ENCODE results near the gene PACRGL.
"Not testable (repeated sequence)": the region's sequence is repeated elsewhere in the genome, so short reads cannot be mapped to it uniquely, and the experiment has no call there.

Gene PACRGL

DNA sequence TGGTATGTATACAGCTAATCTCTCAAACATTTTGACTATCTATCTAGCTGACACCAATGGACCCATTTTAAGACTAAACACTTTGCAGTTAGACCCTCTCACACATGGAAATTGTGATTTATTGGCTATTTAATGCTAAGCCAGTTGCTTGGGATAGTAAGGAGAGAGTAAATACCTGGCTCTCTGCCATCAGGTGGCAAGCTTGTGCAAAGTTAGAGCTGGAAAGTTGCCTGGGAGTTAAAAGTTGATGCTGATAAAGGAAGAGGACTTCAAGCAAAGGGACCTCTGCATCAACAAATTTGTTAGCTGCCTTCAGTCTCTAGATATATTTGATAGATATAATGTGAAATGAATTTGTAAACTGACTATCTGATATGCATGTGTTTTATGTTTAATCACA lies 61.1 kb downstream of the PACRGL start:
- TF ChIP-seq, protein P1, sequence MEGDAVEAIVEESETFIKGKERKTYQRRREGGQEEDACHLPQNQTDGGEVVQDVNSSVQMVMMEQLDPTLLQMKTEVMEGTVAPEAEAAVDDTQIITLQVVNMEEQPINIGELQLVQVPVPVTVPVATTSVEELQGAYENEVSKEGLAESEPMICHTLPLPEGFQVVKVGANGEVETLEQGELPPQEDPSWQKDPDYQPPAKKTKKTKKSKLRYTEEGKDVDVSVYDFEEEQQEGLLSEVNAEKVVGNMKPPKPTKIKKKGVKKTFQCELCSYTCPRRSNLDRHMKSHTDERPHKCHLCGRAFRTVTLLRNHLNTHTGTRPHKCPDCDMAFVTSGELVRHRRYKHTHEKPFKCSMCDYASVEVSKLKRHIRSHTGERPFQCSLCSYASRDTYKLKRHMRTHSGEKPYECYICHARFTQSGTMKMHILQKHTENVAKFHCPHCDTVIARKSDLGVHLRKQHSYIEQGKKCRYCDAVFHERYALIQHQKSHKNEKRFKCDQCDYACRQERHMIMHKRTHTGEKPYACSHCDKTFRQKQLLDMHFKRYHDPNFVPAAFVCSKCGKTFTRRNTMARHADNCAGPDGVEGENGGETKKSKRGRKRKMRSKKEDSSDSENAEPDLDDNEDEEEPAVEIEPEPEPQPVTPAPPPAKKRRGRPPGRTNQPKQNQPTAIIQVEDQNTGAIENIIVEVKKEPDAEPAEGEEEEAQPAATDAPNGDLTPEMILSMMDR (IDR thresholded peaks at IDR 0.05; ENCODE audit: insufficient read depth, low read depth, low read length, missing control alignments): no peak
- H3K4me3 ChIP-seq (ENCODE audit: low read length): no peak overlapping the region
- DNase-seq (ENCODE audit: low read depth): peak; percentile 20

DNA sequence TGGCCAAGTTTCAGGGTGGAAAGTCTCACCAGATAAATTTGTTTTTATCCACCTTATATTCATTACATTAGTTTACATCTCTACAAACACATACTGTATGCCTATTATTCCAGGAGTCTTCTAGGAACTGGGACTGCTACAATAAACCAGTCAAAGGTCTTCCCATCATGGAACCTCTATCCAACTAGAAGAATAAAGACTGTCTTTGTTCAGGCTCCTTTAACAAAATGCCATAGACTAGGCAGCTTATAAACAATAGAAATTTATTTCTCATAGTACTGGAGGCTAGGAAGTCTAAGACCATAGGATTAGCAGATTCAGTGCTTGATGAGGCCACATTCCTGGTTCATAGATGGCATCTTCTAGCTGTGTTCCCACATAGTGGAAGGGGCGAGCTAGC lies 61.6 kb downstream of the PACRGL start:
- DNase-seq (ENCODE audit: low read depth): no peak
- TF ChIP-seq, protein P1 (IDR thresholded peaks at IDR 0.05; ENCODE audit: insufficient read depth, low read depth, low read length, missing control alignments): no peak
- H3K4me3 ChIP-seq (ENCODE audit: low read length): no peak overlapping the region

DNA sequence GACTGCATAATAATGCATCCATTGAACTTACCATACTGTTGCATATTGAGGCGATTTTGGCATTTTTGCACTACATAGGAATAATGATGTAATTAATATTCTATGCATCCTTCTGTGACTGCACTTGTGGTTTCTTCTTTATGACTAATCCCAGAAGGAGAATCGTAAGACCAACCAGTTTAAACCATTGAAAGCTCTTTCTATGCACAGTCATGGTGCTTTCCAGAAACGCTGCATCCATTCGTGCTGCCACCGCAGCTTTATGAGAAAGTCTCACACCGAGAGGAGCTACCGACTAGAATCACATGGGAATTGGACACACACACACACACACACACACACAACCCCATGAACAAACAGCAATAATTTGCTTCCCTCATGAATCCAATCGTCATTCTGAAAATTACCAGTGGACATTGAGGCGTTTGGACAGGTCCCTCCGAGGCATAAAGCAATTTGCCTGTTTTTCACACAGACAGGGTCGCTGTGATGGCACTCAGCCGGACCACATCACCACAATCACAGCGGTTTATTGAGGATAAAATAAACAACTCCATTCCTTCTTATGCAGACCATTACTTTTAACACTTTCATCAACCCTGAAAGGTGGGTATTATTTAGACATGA lies 64.2 kb downstream of the PACRGL start:
- TF ChIP-seq, protein P1 (IDR thresholded peaks at IDR 0.05; ENCODE audit: insufficient read depth, low read depth, low read length, missing control alignments): no peak
- H3K4me3 ChIP-seq (ENCODE audit: low read length): no peak overlapping the region
- DNase-seq (ENCODE audit: low read depth): peak; percentile 2

GRCh38 chr4:20773144-20773997 lies 73.1 kb downstream of the PACRGL start:
- DNase-seq (ENCODE audit: low read depth): peak; percentile 72

DNA sequence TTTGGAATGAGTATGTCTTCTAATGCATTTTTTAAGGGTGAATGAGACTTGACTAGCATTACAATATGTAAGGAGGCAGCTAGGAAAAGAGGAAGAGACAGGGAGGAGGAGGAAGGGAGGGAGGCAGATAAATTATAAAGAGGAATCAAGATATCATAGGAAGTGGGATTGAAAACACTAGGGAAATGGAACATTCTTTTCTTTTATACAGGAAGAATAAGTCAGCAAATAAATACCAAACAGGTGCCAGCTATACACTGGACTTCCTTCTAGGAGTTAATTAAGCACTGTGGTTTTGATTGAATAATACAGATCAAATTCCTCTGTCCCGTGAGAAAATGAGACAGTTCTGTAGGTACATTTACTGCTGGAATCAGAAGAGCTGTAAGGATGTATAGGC lies 78.6 kb downstream of the PACRGL start:
- DNase-seq (ENCODE audit: low read depth): no peak
- TF ChIP-seq, protein P1 (IDR thresholded peaks at IDR 0.05; ENCODE audit: insufficient read depth, low read depth, low read length, missing control alignments): no peak
- H3K4me3 ChIP-seq (ENCODE audit: low read length): no peak overlapping the region

More at GRCh38 chr4:20773144-20773997, 73.1 kb downstream of the PACRGL start:
- H3K4me3 ChIP-seq (ENCODE audit: low read length): no peak overlapping the region
- TF ChIP-seq, protein P1 (IDR thresholded peaks at IDR 0.05; ENCODE audit: insufficient read depth, low read depth, low read length, missing control alignments): peak; percentile 76

DNA sequence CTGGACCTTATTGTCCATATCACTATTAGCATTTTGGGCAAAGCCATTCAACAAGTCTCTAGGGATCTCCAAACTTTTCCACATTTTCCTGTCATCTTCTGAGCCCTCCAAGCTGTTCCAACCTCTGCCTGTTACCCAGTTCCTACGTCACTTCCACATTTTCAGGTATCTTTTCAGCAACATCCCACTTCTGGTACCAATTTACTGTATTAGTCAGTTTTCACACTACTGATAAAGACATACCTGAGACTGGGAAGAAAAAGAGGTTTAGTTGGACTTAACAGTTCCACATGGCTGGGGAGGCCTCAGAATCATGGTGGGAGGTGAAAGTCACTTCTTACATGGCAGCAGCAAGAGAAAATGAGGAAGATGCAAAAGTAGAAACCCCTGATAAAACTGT lies 82.9 kb downstream of the PACRGL start:
- not testable (repeated sequence) for H3K4me3 ChIP-seq (ENCODE audit: low read length); DNase-seq (ENCODE audit: low read depth)

- DNase-seq (ENCODE audit: low read depth): no peak
- no peak overlapping the region for H3K4me3 ChIP-seq (ENCODE audit: low read length)
- TF ChIP-seq, protein P1 (IDR thresholded peaks at IDR 0.05; ENCODE audit: insufficient read depth, low read depth, low read length, missing control alignments): no peak
These were observed 87.8 kb downstream of the PACRGL start for GRCh38 chr4:20787940-20788665.
